HEK293 (cell line): ENCODE measurements around the gene CIRBP.
A peak's percentile ranks its signal among the peaks of the same experiment; 100 is the strongest.

Experiments used
- CTCF ChIA-PET: fragments of 350-600 bp; formaldehyde crosslinking; extraction: SDS; loops from one replicate; lab custom pipeline; 2021; ENCODE audit warnings: antibody characterized with exemption; lab: Yijun Ruan, JAX
- POLR2A ChIA-PET: fragments of 300-600 bp; formaldehyde crosslinking; extraction: SDS; loops from one replicate; lab custom pipeline; 2020; ENCODE audit warnings: antibody characterized with exemption, inconsistent platforms; lab: Yijun Ruan, JAX
- H3K27ac ChIP-seq: fragments of 200-500 bp; sonication (Bioruptor generic); 2 replicates; pipeline ENCODE4 v1.5.1; 2014; ENCODE audit warnings: low read depth, low read length, control low read depth, inconsistent platforms; ENCODE audit errors: extremely low read depth
- H3K36me3 ChIP-seq, 2 experiments: fragments of 200-500 bp in 1 of 2; sonication (Bioruptor generic) in 1 of 2; 1 replicate in 1 of 2; 2 replicates in 1 of 2; pipeline ENCODE4 v1.5.1; 2014 to 2017; ENCODE audit warnings: inconsistent platforms in 2 of 2, low read length in 2 of 2; ENCODE audit not compliant: control insufficient read depth in 2 of 2, insufficient read depth in 1 of 2
- H3K4me1 ChIP-seq: fragments of 200-500 bp; sonication (Bioruptor generic); 2 replicates; pipeline ENCODE4 v1.5.1; 2014; ENCODE audit warnings: mild to moderate bottlenecking, low read length, inconsistent platforms; ENCODE audit not compliant: control insufficient read depth, insufficient read depth
- H3K4me3 ChIP-seq: 2 replicates; pipeline ENCODE4 v1.5.1; 2011; ENCODE audit warnings: low read depth, mild to moderate bottlenecking, control low read depth, low read length, moderate library complexity
- H3K9me3 ChIP-seq: fragments of 200-500 bp; sonication (Bioruptor generic); 2 replicates; pipeline ENCODE4 v1.5.1; 2014; ENCODE audit warnings: low read depth, low read length, inconsistent platforms; ENCODE audit not compliant: control insufficient read depth, insufficient read depth
- ATF2 ChIP-seq: fragments of 450-650 bp; formaldehyde crosslinking; IDR thresholded peaks from 2 replicates; pipeline ENCODE4 v1.5.1; 2016; ENCODE audit warnings: missing biosample characterization, missing genetic modification characterization, low read depth
- BCL11A ChIP-seq: fragments of 450-650 bp; formaldehyde crosslinking; IDR thresholded peaks from 2 replicates; pipeline ENCODE4 v1.5.1; 2016; ENCODE audit warnings: low read depth, missing biosample characterization, missing genetic modification characterization
- BCL6B ChIP-seq: fragments of 450-650 bp; formaldehyde crosslinking; IDR thresholded peaks from 2 replicates; pipeline ENCODE4 v1.5.1; 2017; ENCODE audit warnings: missing biosample characterization, missing genetic modification characterization
- GFI1B ChIP-seq: fragments of 450-650 bp; formaldehyde crosslinking; IDR thresholded peaks from 2 replicates; pipeline ENCODE4 v1.5.1; 2016; ENCODE audit warnings: missing biosample characterization, missing genetic modification characterization
- GLIS2 ChIP-seq: fragments of 450-650 bp; formaldehyde crosslinking; IDR thresholded peaks from 2 replicates; pipeline ENCODE4 v1.5.1; 2016; ENCODE audit warnings: missing biosample characterization, missing genetic modification characterization
- HOXD13 ChIP-seq: sonication (generic); formaldehyde crosslinking; IDR thresholded peaks from 2 replicates; pipeline ENCODE4 v1.8.0; 2022; ENCODE audit warnings: missing genetic modification reagents, borderline replicate concordance
- KLF8 ChIP-seq: fragments of 450-650 bp; formaldehyde crosslinking; IDR thresholded peaks from 2 replicates; pipeline ENCODE4 v1.5.1; 2016; ENCODE audit warnings: missing biosample characterization, missing genetic modification characterization
- PATZ1 ChIP-seq: fragments of 450-650 bp; formaldehyde crosslinking; IDR thresholded peaks from 2 replicates; pipeline ENCODE4 v1.5.1; 2016; ENCODE audit warnings: missing biosample characterization, missing genetic modification characterization
- REST ChIP-seq: fragments of 450-650 bp; formaldehyde crosslinking; IDR thresholded peaks from 2 replicates; pipeline ENCODE4 v1.5.1; 2016; ENCODE audit warnings: missing biosample characterization, missing genetic modification characterization
- SALL2 ChIP-seq: fragments of 450-650 bp; formaldehyde crosslinking; IDR thresholded peaks from 2 replicates; pipeline ENCODE4 v1.5.0; 2017; ENCODE audit warnings: missing biosample characterization, mild to moderate bottlenecking, missing genetic modification characterization, borderline replicate concordance
- SETDB1 ChIP-seq: IDR thresholded peaks from one replicate; pipeline ENCODE4 v1.6.1; 2017; ENCODE audit warnings: mild to moderate bottlenecking, low read length, moderate library complexity, mixed read lengths; ENCODE audit not compliant: insufficient read length
- ZBTB10 ChIP-seq: fragments of 450-650 bp; formaldehyde crosslinking; IDR thresholded peaks from 2 replicates; pipeline ENCODE4 v1.5.1; 2016; ENCODE audit warnings: missing biosample characterization, missing genetic modification characterization
- ZFHX2 ChIP-seq: fragments of 450-650 bp; formaldehyde crosslinking; conservative IDR thresholded peaks from 2 replicates; pipeline ENCODE4 v1.5.1; 2016; ENCODE audit warnings: missing biosample characterization, missing genetic modification characterization
- ZFP69B ChIP-seq: fragments of 450-650 bp; formaldehyde crosslinking; IDR thresholded peaks from 2 replicates; pipeline ENCODE4 v1.5.1; 2016; ENCODE audit warnings: missing biosample characterization, missing genetic modification characterization
- ZNF140 ChIP-seq: fragments of 450-650 bp; formaldehyde crosslinking; IDR thresholded peaks from 2 replicates; pipeline ENCODE4 v1.5.1; 2016; ENCODE audit warnings: missing biosample characterization, missing genetic modification characterization
- ZNF16 ChIP-seq: fragments of 450-650 bp; formaldehyde crosslinking; IDR thresholded peaks from 2 replicates; pipeline ENCODE4 v1.5.1; 2016; ENCODE audit warnings: low read depth, missing biosample characterization, missing genetic modification characterization
- ZNF2 ChIP-seq: fragments of 450-650 bp; formaldehyde crosslinking; IDR thresholded peaks from 2 replicates; pipeline ENCODE4 v1.5.1; 2016; ENCODE audit warnings: missing biosample characterization, missing genetic modification characterization
- ZNF202 ChIP-seq: fragments of 450-650 bp; formaldehyde crosslinking; IDR thresholded peaks from 2 replicates; pipeline ENCODE4 v1.5.1; 2016; ENCODE audit warnings: missing biosample characterization, missing genetic modification characterization, borderline replicate concordance
- ZNF404 ChIP-seq: fragments of 450-650 bp; formaldehyde crosslinking; IDR thresholded peaks from 2 replicates; pipeline ENCODE4 v1.5.1; 2017; ENCODE audit warnings: missing biosample characterization, missing genetic modification characterization
- ZNF530 ChIP-seq: fragments of 450-650 bp; formaldehyde crosslinking; IDR thresholded peaks from 2 replicates; pipeline ENCODE4 v1.5.1; 2016; ENCODE audit warnings: low read depth, missing biosample characterization, missing genetic modification characterization
- ZNF544 ChIP-seq: fragments of 450-650 bp; formaldehyde crosslinking; IDR thresholded peaks from 2 replicates; pipeline ENCODE4 v1.5.0; 2017; ENCODE audit warnings: missing biosample characterization, missing genetic modification characterization
- ZNF707 ChIP-seq: fragments of 450-650 bp; formaldehyde crosslinking; IDR thresholded peaks from 2 replicates; pipeline ENCODE4 v1.5.1; 2016; ENCODE audit warnings: missing biosample characterization, missing genetic modification characterization
- ZSCAN4 ChIP-seq: fragments of 450-650 bp; formaldehyde crosslinking; IDR thresholded peaks from 2 replicates; pipeline ENCODE4 v1.5.1; 2017; ENCODE audit warnings: missing biosample characterization, missing genetic modification characterization

Gene CIRBP

GRCh38 chr19:1220976-1221903 lies 47.9 kb upstream of the CIRBP start:
- H3K27ac ChIP-seq, result no peak overlapping the region
- no peak overlapping the region for H3K4me3 ChIP-seq
- ChIA-PET POLR2A (interaction anchor here (0.6 to 1.5 kb wide), 3 partner anchors 108 to 919 kb away, joined by 3 to 4 read pairs (median 3); no protein-coding TSS in a partner anchor), CTCF (interaction anchor here (0.6 to 1.8 kb wide), 13 partner anchors 7 to 438 kb away, joined by 3 to 8 read pairs (median 4); no protein-coding TSS in a partner anchor)
- no peaks in the 10 kb centered on the region for H3K4me1 ChIP-seq
- H3K36me3 ChIP-seq, result peaks cover 2 to 71% of the 10 kb centered on the region in 2 experiments; a peak in 2 of 3 replicates
- H3K9me3 ChIP-seq, result no peaks in the 10 kb centered on the region
- TF ChIP-seq ZNF707 (tag by site-specific recombination) (no peak), SALL2 (tag by site-specific recombination) (no peak), ZNF16 (tag by site-specific recombination) (no peak), ZFHX2 (tag by site-specific recombination) (no peak), SETDB1 (no peak), ZNF544 (tag by site-specific recombination) (no peak), ZSCAN4 (tag by site-specific recombination) (no peak), ZFP69B (tag by site-specific recombination) (no peak), ZNF202 (tag by site-specific recombination) (no peak), PATZ1 (tag by site-specific recombination) (peak; percentile 68), ZNF2 (tag by site-specific recombination) (no peak), ATF2 (tag by site-specific recombination) (no peak), HOXD13 (CRISPR knock-in tag) (no peak), KLF8 (tag by site-specific recombination) (peak; percentile 10), ZBTB10 (tag by site-specific recombination) (peak; percentile 44; the same call in 1 of the 2 replicates), ZNF530 (no peak), BCL11A (tag by site-specific recombination) (no peak), ZNF404 (tag by site-specific recombination) (no peak), ZNF140 (tag by site-specific recombination) (no peak), GFI1B (tag by site-specific recombination) (no peak), BCL6B (tag by site-specific recombination) (no peak), GLIS2 (tag by site-specific recombination) (peak; percentile 36), REST (tag by site-specific recombination) (no peak)
